ENCODE results near the gene KIF7.

KIF7 gene

DNA sequence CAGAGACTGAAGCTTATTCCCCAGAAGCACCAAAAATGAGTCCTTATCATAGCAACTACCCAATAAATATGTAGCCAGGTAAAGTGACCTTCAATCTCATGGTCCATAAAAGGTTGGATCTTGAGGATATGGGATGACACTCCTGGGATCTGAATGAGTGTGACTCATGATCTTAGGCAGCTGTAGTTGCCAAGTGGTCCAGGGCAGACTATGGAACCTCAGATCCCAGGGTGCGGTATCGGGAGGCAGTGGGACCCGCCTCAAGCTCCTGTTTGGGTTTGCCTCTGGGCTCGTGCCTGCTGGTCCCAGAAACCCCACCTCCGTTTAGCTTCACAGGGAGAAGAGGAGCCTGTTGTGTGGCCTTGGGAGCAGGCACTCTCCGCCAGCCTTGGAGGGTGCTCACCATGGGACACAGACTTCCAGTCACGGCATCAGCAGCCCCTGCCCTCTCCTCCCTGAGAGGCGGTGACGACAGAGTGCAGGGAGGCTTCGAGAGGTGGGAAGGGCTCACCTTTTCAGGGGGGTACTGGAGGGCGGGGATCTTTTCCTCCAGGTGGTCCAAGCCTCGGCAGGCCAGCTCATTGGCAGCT, 15.8 kb upstream of the KIF7 start:
- no peak for ATAC-seq

GRCh38 chr15:89669941-89670340, 14.7 kb upstream of the KIF7 start:
- ATAC-seq = no peak

DNA sequence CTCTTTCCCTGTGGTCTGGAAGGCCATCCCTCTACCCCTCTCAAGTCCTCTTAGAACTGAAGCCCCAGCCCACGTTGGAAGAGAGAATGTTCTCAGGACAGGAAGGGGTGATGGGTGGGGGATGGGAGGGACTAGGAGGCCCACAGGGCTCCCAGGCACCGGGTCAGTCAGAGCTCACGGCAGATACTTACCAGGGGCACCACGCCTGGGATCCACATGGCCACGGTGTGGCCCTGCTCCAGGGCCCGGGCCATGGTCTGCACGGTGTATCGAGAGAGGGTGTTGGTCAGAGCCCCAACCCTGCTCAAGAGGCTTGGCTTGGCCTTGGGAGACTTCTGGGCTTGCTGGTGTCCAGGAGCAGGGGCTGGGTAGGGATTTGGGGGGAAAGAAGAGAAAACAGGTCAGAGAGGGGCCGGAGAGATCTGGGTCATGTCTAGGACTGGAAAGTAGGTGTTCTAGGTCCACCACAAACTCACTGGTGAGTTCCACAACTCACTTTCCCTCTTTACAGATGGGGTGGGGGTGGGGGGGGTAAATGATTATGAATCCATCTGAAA, 14.1 kb upstream of the KIF7 start:
- no peak for ATAC-seq

DNA sequence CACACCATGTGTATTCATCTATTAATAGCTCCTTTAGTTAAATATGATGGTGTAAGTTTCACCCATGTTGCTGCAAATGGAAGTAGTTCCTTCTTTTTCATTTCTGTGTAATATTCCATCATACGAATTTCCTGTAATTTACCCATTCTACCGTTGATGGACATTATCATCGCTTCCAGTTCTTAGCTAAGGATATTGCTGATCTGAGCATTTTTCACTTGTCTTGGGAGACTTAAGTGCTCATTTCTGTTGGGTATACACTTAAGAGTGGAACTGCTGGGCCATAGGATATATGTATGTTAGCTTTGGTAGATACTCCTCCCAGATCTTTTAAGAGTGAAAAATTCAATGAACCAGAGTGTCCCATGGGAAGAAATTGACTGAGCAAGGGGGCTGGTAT, 12.9 kb upstream of the KIF7 start:
- no peak for ATAC-seq

- ATAC-seq = no peak
Observed at GRCh38 chr15:89667706-89667960, 12.4 kb upstream of the KIF7 start.

- ATAC-seq = no peak
Observed at GRCh38 chr15:89666858-89667705, 11.8 kb upstream of the KIF7 start.

GRCh38 chr15:89666184-89666857, 11.1 kb upstream of the KIF7 start:
- ATAC-seq = no peak

GRCh38 chr15:89665449-89666181, 10.3 kb upstream of the KIF7 start:
- ATAC-seq = peak in 1 of 2 donors; percentile 27

DNA sequence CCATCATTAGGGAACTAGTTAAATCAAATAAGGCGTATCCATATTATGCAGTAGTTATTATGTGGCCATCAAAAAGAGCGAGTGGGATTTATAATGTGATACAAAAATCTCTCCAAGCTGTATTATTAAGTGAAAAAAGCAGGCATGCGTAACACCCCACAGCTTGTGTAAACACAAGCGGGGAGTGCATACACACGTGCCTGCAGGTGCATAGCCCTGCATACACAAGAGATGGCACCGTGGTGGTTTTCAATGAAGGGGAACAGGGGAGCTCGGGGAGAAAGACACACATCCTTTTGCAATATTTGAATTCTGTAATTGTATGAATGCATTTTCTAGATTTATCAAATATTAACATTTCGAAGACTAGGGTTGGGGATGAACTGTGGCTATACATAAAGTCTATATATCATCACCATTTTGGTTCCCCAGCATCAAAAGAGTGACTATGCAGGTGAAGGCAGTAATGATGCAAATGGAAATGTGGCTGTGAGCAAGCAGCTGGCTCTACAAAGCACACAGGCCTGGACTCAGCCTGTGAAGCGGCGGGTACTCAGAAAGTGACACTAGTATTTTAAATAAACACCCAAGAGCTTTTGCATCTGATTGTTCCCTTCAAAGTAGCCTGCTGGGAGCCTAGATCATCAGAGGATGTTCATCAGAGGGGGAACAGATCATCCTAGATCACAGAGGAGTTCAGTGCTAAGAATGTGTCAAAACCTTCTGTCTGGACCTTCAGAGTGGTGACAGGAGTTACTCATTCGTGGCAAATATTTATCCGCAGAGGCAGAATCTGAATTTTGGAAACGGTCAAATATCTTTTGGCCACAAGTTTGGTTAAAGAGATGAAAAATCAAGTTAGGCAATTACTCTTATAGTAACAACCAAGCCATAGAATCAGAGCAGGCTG, 9.4 kb upstream of the KIF7 start:
- ATAC-seq = no peak

DNA sequence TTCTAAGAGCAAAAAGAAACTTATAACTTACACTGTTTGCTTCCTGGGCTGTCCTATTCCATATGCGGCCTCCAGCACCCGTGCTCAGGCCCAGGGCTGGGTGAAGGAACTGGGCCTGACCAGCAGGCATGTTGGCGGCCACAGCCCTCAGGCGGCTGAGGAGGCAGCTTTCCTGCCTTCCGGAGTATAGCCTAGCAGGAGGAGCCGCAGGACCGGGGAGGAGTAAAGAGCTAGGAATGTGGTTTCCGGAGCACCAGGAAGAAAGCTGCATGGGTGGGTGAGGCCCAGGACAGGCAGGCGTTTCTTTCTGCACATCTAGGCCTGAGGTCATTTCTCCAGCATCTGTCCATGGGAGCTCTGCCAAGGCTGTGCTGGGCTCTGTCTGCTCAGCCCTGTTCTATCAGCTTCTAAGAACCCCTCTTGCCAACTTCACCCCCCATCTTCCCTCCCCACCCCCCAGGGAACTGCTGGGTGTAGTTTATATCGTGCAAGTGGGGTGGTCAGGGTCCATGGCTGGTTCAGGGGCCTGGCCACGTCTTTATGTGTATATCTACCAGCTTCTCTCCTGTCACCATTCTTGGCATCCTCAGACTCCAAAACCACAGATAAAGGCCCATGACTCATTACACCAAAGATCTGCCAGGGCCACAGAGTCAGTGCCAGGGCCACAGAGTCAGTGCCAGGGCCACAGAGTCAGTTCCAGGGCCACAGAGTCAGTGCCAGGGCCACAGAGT, 7.8 kb upstream of the KIF7 start:
- ATAC-seq = no peak

- no peak for ATAC-seq
Observed at GRCh38 chr15:89660556-89660955, 5.3 kb upstream of the KIF7 start.

DNA sequence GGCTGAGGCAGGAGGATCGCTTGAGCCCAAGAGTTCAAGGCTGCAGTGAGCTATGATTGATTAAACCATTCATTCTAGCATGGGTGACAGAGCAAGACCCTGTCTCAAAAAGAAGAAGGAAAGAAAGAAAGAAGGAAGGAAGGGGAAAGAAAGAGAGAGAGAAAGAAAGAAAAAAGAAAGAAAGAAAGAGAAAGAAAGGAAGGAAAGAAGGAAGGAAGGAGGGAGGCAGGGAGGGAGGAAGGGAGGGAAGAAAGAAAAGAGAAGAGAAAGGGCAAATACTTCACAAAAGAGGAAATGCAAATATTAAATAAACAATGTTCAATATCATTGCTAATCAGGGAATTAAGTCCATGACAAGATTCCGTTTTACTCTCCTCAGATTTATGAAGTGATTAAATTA, 4.0 kb upstream of the KIF7 start:
- ATAC-seq = no peak

DNA sequence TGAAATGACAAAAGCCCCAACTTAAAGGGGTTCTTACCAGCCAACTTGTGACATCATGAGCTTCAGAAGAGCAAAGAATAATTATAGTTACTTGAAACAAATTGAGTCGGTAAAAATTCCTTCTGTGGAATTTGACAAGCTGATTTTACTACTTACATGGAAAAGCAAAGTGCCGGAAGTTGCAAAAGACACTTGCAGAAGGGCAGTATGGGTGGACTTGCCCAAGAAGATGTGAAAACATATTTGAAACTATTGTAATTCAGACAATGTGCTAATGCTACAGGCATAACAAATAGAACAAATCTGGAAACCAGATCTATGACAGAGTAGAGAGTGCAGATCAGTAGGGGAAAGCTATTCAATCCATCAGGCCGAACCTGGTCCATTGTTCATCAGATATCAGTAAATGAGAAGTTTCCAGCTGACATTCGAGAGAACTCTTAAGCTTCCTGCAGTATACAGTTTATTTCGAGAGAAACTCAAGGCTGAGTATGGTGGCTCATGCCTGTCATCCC, 2.5 kb upstream of the KIF7 start:
- no peak for ATAC-seq

DNA sequence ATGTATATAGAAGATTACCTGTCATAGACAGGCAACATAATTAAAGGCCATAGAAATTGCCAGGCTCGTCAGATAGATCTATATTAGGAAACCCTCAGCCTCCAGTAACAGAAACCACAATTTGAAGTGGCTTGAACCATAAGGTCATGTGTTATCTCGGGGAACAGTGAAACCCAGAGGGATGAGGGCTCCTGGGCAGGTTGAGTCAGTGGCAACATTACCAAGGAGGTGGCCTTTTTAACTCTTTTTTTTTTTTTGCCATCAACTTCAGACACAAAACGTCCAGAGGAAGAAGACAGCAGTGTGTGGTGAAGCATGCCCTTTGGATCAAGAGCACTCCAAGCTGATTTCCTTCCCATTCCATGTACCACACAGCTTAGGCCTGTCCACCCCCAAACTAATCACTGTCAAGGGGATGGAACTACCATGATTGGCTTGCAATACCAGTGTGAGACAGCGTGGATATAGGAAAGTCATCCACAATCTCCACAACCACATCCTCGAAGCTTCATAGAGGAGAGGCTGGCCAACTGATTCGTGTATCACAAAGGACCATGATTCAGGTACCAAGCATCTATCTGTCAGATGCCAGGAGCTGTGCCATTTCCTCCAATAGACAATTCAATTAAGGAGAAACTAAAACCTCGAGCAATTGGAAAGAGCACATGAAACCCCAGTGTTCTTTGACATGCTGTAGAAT, 999 bp upstream of the KIF7 start:
- ATAC-seq = no peak

DNA sequence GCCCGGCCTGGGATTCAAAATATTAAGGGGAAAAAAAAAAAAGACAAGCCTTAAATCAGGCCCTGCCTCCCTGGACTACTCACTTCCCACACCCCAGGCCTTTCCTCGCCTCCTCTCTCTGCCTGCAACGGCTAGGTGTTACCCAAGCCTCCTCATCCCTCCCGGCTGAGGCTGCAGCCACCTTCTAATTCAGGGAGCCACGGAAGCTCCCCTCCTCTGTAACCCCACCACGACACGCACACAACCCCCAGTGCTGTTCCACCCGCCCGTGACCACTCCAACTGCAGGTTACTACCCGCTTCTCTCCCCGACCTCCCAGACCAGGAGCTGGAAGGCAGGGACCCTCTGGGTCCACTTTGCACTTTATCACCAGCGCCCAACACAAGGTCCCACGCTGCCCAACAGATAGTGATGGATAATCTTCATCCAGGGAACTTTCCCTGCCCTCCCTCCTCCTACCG, 936 bp downstream of the KIF7 start:
- ATAC-seq = no peak

DNA sequence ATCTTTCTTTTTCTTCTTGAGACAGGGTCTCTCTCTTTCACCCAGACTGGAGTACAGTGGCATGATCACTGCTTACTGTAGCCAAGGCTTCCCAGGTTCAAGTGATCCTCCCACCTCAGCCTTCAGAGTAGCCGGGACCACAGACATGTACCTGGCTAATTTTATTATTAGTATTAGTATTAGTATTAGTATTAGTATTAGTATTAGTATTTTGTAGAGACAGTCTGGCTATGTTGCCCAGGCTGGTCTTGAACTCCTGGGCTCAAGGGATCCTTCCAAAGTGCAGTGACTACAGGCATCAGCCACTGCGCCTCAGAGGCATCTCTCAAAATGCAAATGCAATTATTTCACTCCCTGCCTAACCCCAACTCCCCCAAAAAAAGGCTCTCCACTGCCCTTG, 1.7 kb downstream of the KIF7 start:
- no peak for ATAC-seq

- no peak for ATAC-seq
Observed at GRCh38 chr15:89652666-89653065, 2.6 kb downstream of the KIF7 start.

GRCh38 chr15:89652131-89652530, 3.1 kb downstream of the KIF7 start:
- no peak for ATAC-seq

GRCh38 chr15:89649716-89650115, 5.6 kb downstream of the KIF7 start:
- ATAC-seq = no peak

DNA sequence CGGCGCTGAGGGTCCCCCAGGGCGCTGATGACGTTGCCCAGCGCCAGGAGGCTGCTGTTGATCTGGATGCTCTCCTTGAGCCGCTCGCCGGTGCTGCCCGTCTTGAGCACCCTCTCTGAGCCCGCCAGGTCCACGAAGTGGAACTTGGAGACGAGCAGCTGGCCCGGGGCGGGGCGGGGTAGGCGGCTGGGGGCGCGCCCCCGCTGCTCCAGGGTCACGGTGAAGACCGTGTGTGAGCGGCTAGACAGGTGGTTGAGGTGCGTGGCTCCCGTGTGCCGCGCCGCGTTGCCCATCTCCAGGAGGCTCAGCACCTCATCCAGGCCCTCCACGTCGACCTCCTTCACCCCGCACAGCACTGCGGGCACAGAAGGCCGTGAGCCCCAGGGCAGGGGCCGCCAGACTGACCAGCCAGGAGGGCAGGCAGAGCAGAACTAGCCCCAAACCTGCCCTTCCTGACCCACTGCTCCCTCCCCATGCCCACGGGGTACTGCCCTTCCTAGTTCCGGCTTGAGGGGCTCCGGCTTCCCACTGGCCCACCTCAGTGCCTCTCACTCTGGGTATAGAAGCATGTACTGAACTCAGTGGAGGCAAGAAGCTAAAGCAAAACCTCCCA, 6.1 kb downstream of the KIF7 start:
- no peak for ATAC-seq
